GM12878 (cell line): ENCODE measurements around the gene CREB3. TPM values are rescaled to one million over a fixed set of nuclear protein-coding genes. Genes with fewer than 3 reads are reported as not detected.

Experiments
- ATAC-seq: fragments of 200-7000 bp; cut with Tn5 transposase; 3 replicates; pipeline ENCODE4 v1.9.1; 2020; ENCODE audit warnings: mild to moderate bottlenecking, moderate library complexity
- BruUV-seq: library from RNA; stranded (reverse); fragments of 400-500 nt; replicated peaks from 2 replicates; lab custom pipeline; 2021; lab: Mats Ljungman, UMichigan
- CTCF ChIA-PET: fragments of 300-600 bp; sonication (Branson Sonifier 250); formaldehyde crosslinking; extraction: SDS; loops from one replicate; lab custom pipeline; 2021; ENCODE audit warnings: inconsistent platforms; lab: Yijun Ruan, JAX
- POLR2A ChIA-PET: fragments of 350-600 bp; formaldehyde crosslinking; extraction: SDS; loops from one replicate; lab custom pipeline; 2021; ENCODE audit warnings: inconsistent platforms; lab: Charles Lee
- RAD21 ChIA-PET: fragments of 300-600 bp; sonication (Branson Sonifier 250); formaldehyde crosslinking; loops from one replicate; lab custom pipeline; 2023; ENCODE audit warnings: antibody characterized with exemption; ENCODE audit not compliant: unreplicated experiment; lab: Charles Lee
- SMC1A ChIA-PET: fragments of 300-600 bp; sonication (Branson Sonifier 250); formaldehyde crosslinking; loops from one replicate; lab custom pipeline; 2023; ENCODE audit not compliant: unreplicated experiment, uncharacterized antibody; lab: Charles Lee
- DNase-seq: peaks from one replicate; pipeline ENCODE4 v3.0.0-alpha.2; 2011; ENCODE audit warnings: low read depth, low spot score
- FAIRE-seq: peaks from 3 replicates; lab custom pipeline; 2011; peaks lifted over from hg19 to GRCh38; lab: Jason Lieb, UNC
- H2AFZ ChIP-seq: 2 replicates; pipeline ENCODE4 v1.6.0; 2011; ENCODE audit warnings: low read depth, low read length, control low read depth; ENCODE audit not compliant: control insufficient read depth
- H3K27ac ChIP-seq: 2 replicates; pipeline ENCODE4 v1.5.1; 2011; ENCODE audit warnings: control low read depth; ENCODE audit not compliant: control insufficient read depth, insufficient read depth
- H3K27me3 ChIP-seq, 2 experiments: replicated peaks in 1 of 2; 2 replicates each; pipeline versions ENCODE4 v1.6.0 to v1.6.1; 2011; ENCODE audit warnings: low read length in 1 of 2; ENCODE audit not compliant: control insufficient read depth in 2 of 2, insufficient read depth in 2 of 2
- H3K36me3 ChIP-seq, 2 experiments: 2 replicates each; pipeline ENCODE4 v1.5.1; 2011; ENCODE audit warnings: low read length in 1 of 2; ENCODE audit not compliant: control insufficient read depth in 2 of 2, insufficient read depth in 2 of 2
- H3K4me1 ChIP-seq: 2 replicates; pipeline ENCODE4 v1.6.1; 2011; ENCODE audit warnings: mild to moderate bottlenecking, low read length, moderate library complexity, mixed read lengths; ENCODE audit not compliant: control insufficient read depth, insufficient read depth
- H3K4me2 ChIP-seq: 2 replicates; pipeline ENCODE4 v1.6.0; 2011; ENCODE audit warnings: control low read depth; ENCODE audit not compliant: control insufficient read depth, insufficient read depth
- H3K4me3 ChIP-seq: fragments of 200-600 bp; sonication (generic); 2 replicates; pipeline ENCODE4 v1.5.1; 2016
- H3K79me2 ChIP-seq: 2 replicates; pipeline ENCODE4 v1.6.0; 2011; ENCODE audit warnings: low read length; ENCODE audit not compliant: control insufficient read depth, insufficient read depth
- H3K9ac ChIP-seq: 2 replicates; pipeline ENCODE4 v1.8.0; 2011; ENCODE audit warnings: low read length, control low read depth, mixed read lengths; ENCODE audit not compliant: control insufficient read depth, insufficient read depth
- H3K9me3 ChIP-seq: replicated peaks from 3 replicates; pipeline ENCODE4 v1.5.1; 2011; ENCODE audit warnings: mild to moderate bottlenecking, low read length; ENCODE audit not compliant: control insufficient read depth, insufficient read depth
- H4K20me1 ChIP-seq: 2 replicates; pipeline ENCODE4 v1.6.0; 2011; ENCODE audit not compliant: control insufficient read depth, insufficient read depth
- ATF7 ChIP-seq: fragments of 450-650 bp; IDR thresholded peaks from 2 replicates; pipeline ENCODE4 v1.6.1; 2016; ENCODE audit warnings: low read depth, mild to moderate bottlenecking
- CBX5 ChIP-seq: sonication (generic); IDR thresholded peaks from 2 replicates; pipeline ENCODE4 v1.6.1; 2016; ENCODE audit warnings: low read depth, moderate library complexity, mild to moderate bottlenecking, inconsistent platforms
- CREB1 ChIP-seq: IDR thresholded peaks from 2 replicates; pipeline ENCODE4 v1.6.1; 2012; ENCODE audit warnings: low read depth, mild to moderate bottlenecking, inconsistent platforms
- CREM ChIP-seq: IDR thresholded peaks from 2 replicates; pipeline ENCODE4 v1.6.1; 2014; ENCODE audit warnings: antibody characterized with exemption, low read depth
- EP300 ChIP-seq, 2 experiments: fragments of 150-350 bp in 1 of 2; IDR thresholded peaks; 2 replicates each; pipeline ENCODE4 v1.6.1; 2011 to 2012; ENCODE audit warnings: low read depth in 2 of 2, low read length in 2 of 2, borderline replicate concordance in 1 of 2, improper control_type of control experiment in 1 of 2, inconsistent platforms in 1 of 2; ENCODE audit not compliant: control insufficient read depth in 1 of 2
- IRF4 ChIP-seq: IDR thresholded peaks from 2 replicates; pipeline ENCODE4 v1.6.1; 2011; ENCODE audit warnings: low read depth, low read length
- LARP7 ChIP-seq: fragments of 450-650 bp; IDR thresholded peaks from 2 replicates; pipeline ENCODE4 v1.6.1; 2017; ENCODE audit warnings: mild to moderate bottlenecking
- MAX ChIP-seq: IDR thresholded peaks from 2 replicates; pipeline ENCODE4 v1.6.1; 2012; ENCODE audit warnings: low read depth, low read length, improper control_type of control experiment
- MTA2 ChIP-seq: fragments of 450-650 bp; IDR thresholded peaks from 2 replicates; pipeline ENCODE4 v1.6.1; 2016; ENCODE audit warnings: low read depth, mild to moderate bottlenecking, moderate library complexity
- NFIC ChIP-seq: IDR thresholded peaks from 2 replicates; pipeline ENCODE4 v1.6.1; 2012; ENCODE audit warnings: low read depth, mild to moderate bottlenecking, inconsistent platforms, low read length, moderate library complexity
- NR2C1 ChIP-seq: fragments of 450-650 bp; IDR thresholded peaks from 2 replicates; pipeline ENCODE4 v1.6.1; 2017; ENCODE audit warnings: antibody characterized with exemption, mild to moderate bottlenecking, moderate library complexity
- NR2F1 ChIP-seq: fragments of 450-650 bp; conservative IDR thresholded peaks from 2 replicates; pipeline ENCODE4 v1.6.1; 2017; ENCODE audit warnings: mild to moderate bottlenecking
- POLR2AphosphoS5 ChIP-seq: IDR thresholded peaks from 2 replicates; pipeline ENCODE4 v1.6.1; 2011; ENCODE audit warnings: mild to moderate bottlenecking, low read length, inconsistent platforms
- RFX5 ChIP-seq: IDR thresholded peaks from 2 replicates; pipeline ENCODE4 v1.6.1; 2011; ENCODE audit warnings: low read depth, low read length, improper control_type of control experiment
- SMARCA5 ChIP-seq: fragments of 450-650 bp; IDR thresholded peaks from 2 replicates; pipeline ENCODE4 v1.6.1; 2017; ENCODE audit warnings: mild to moderate bottlenecking
- ZNF274 ChIP-seq: IDR thresholded peaks from one replicate; pipeline ENCODE4 v1.8.0; 2011; ENCODE audit not compliant: insufficient read length, insufficient read depth
- ZNF384 ChIP-seq: IDR thresholded peaks from 2 replicates; pipeline ENCODE4 v1.6.1; 2012; ENCODE audit warnings: low read depth, mild to moderate bottlenecking, low read length, improper control_type of control experiment, borderline replicate concordance
- WGBS: methylation state at CpG from one replicate; pipeline ENCODE4 v1.1.6; 2016; ENCODE audit warnings: low lambda C conversion rate; ENCODE audit not compliant: insufficient replicate concordance, insufficient coverage; ENCODE audit errors: missing lambda C conversion rate; 5-methylcytosine and 5-hydroxymethylcytosine counted together
- in situ Hi-C: fragments of 300-500 bp; cut with MboI; formaldehyde crosslinking; loops from 9 replicates; pipeline ENCODE4 v1.14.3; 2018; ENCODE audit warnings: mixed read lengths
- intact Hi-C: fragments of 100-400 bp; cut with micrococcal nuclease; formaldehyde crosslinking; loops from one replicate; pipeline ENCODE4 v1.14.2; 2022; ENCODE audit not compliant: unreplicated experiment
- polyA plus RNA-seq, 11 experiments: library from polyadenylated mRNA; depleted of rRNA in 4 of 11; unstranded in 6 of 11; stranded (reverse) in 5 of 11; fragments of >200 nt; fragmentation: Nextera tagmentation in 4 of 11; fragmentation: Illumina TruSeq in 1 of 11; extraction: Ambion mirVana in 4 of 11; extraction: Trizol in 1 of 11; gene quantifications; 1 replicate in 1 of 11; 2 replicates in 10 of 11; pipeline versions ENCODE4 v1.2.1 to v1.2.3, GENCODE V29; 2011 to 2016; ENCODE audit warnings: inconsistent platforms in 2 of 11, missing spikeins in 2 of 11, low read depth in 1 of 11
- total RNA-seq, 4 experiments: library from RNA; depleted of rRNA in 3 of 4; stranded (reverse); fragments of >200 nt in 3 of 4; fragmentation: Illumina TruSeq in 1 of 4; extraction: Trizol in 1 of 4; gene quantifications; 2 replicates each; pipeline versions ENCODE4 v1.2.1 to v1.2.3, GENCODE V29; 2013 to 2021
- TF ChIP-seq, protein P1 (sequence below): fragments of 450-650 bp; IDR thresholded peaks from 2 replicates; pipeline ENCODE4 v1.6.1; 2017; ENCODE audit warnings: mild to moderate bottlenecking, moderate library complexity

The CREB3 gene
- total and polyA plus RNA-seq, 10 of the 15 experiments (the other 5 are each of a cell fraction or from before 2014, with no cell fraction given), result 9.8 to 38.9 (median 19.8) TPM

DNA sequence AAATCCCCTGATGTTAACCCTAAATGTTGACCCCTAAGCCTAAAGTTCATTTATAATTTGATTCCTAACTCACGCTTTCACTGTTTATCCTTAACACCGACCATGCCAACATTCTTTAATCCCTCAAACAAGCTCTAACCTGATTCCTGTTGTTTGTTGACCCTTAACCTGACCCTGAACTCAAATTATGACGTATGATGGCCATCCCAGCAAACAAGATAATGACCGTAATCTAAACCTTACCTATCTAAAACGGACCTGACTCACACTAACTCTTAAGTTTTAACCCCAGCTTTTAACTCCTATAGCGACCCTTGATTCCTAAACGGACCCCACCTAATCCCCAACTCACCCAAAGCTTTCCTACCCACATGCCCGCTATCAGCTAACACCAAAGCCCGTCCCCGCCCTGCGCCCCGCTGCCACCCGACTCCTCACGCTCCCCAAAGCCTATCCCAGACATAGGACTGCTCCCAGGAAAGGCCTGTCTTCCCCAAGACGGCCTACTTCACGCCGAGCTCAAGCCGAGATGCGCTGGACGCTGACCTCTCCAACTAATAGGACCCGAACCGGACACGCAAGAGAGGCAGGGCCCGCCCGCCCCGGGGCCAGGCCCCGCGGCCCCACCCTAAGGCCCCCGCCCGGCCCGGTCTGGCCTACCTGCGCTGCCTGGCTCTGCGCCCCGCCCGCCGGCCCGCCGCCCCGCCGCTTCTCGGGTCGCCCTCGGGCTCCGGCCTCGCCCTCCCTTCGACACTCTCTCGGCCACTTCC, 866 bp upstream of the CREB3 start:
- Histone ChIP-seq H3K79me2 (peaks cover 66% of the 10 kb centered on the region), H4K20me1 (no peaks in the 10 kb centered on the region), H3K36me3 (peaks cover 2 to 5% of the 10 kb centered on the region in 2 experiments; a peak in 3 of 4 replicates), H3K27ac (peak overlapping the region; percentile 92), H3K9ac (peak overlapping the region; percentile 90), H3K4me1 (peaks cover 23% of the 10 kb centered on the region), H3K4me2 (peak overlapping the region; percentile 99), H2AFZ (peak overlapping the region; percentile 42; the same call in 1 of the 2 replicates), H3K9me3 (no peaks in the 10 kb centered on the region), H3K27me3 (no peaks in the 10 kb centered on the region), H3K4me3 (peak overlapping the region; percentile 93)
- intact Hi-C loops, result loop anchor here (1.0 to 10.0 kb wide), 5 partner anchors 17 to 617 kb away; partner anchors contain the start of genes ATOSB and HINT2
- ChIA-PET POLR2A (interaction anchor here (0.6 to 8.1 kb wide), 24 partner anchors 10 to 617 kb away, joined by 3 to 163 read pairs (median 5); partner anchors contain the start of genes ARHGEF39, CCDC107, GBA2 and HINT2), SMC1A (interaction anchor here (0.8 to 8.0 kb wide), 11 partner anchors 16 to 116 kb away, joined by 3 to 145 read pairs (median 7); partner anchors contain the start of genes ARHGEF39, CCDC107, CD72 and GBA2), RAD21 (interaction anchor here (0.7 to 8.6 kb wide), 18 partner anchors 13 to 616 kb away, joined by 3 to 133 read pairs (median 5); partner anchors contain the start of genes ARHGEF39, ATOSB, CCDC107 and CD72), CTCF (interaction anchor here (0.6 to 9.5 kb wide), 22 partner anchors 14 to 618 kb away, joined by 3 to 183 read pairs (median 5); partner anchors contain the start of genes ARHGEF39, CCDC107, GBA2 and HINT2)
- BruUV-seq, result TSS peak; percentile 69
- under 1% methylated on average over 30 of the region's 47 CpGs for WGBS
- DNase-seq, result no peak
- no peak for ATAC-seq
- in situ Hi-C loops, result loop anchor here (10.0 kb wide), 1 partner anchor 627 kb away; the partner anchor contains the start of gene STOML2
- FAIRE-seq, result no peak
- TF ChIP-seq IRF4, result no peak
- TF ChIP-seq CREM, result no peak
- no peak for TF ChIP-seq NFIC
- 0 out of 4 replicates have a peak, but pooled peaks of 1 of the 2 experiments have one; percentile 12 for TF ChIP-seq EP300 (IDR thresholded peaks at IDR 0.05; ENCODE audit: borderline replicate concordance in 1 of 2, control insufficient read depth in 1 of 2, low read depth in 2 of 2, low read length in 2 of 2)
- TF ChIP-seq CREB1, result no peak
- TF ChIP-seq SMARCA5, result 0 out of 2 replicates have a peak, but pooled peaks have one; percentile 69
- peak; percentile 70 for TF ChIP-seq NR2C1
- peak; percentile 63 for TF ChIP-seq ATF7
- TF ChIP-seq POLR2AphosphoS5, result peak; percentile 19; the same call in 1 of the 2 replicates
- TF ChIP-seq ZNF274, result no peak
- 0 out of 2 replicates have a peak, but pooled peaks have one; percentile 10 for TF ChIP-seq MTA2
- peak; percentile 90 for TF ChIP-seq NR2F1
- TF ChIP-seq RFX5, result no peak
- no peak for TF ChIP-seq ZNF384
- TF ChIP-seq CBX5, result no peak
- TF ChIP-seq MAX, result no peak
- TF ChIP-seq, protein P1, sequence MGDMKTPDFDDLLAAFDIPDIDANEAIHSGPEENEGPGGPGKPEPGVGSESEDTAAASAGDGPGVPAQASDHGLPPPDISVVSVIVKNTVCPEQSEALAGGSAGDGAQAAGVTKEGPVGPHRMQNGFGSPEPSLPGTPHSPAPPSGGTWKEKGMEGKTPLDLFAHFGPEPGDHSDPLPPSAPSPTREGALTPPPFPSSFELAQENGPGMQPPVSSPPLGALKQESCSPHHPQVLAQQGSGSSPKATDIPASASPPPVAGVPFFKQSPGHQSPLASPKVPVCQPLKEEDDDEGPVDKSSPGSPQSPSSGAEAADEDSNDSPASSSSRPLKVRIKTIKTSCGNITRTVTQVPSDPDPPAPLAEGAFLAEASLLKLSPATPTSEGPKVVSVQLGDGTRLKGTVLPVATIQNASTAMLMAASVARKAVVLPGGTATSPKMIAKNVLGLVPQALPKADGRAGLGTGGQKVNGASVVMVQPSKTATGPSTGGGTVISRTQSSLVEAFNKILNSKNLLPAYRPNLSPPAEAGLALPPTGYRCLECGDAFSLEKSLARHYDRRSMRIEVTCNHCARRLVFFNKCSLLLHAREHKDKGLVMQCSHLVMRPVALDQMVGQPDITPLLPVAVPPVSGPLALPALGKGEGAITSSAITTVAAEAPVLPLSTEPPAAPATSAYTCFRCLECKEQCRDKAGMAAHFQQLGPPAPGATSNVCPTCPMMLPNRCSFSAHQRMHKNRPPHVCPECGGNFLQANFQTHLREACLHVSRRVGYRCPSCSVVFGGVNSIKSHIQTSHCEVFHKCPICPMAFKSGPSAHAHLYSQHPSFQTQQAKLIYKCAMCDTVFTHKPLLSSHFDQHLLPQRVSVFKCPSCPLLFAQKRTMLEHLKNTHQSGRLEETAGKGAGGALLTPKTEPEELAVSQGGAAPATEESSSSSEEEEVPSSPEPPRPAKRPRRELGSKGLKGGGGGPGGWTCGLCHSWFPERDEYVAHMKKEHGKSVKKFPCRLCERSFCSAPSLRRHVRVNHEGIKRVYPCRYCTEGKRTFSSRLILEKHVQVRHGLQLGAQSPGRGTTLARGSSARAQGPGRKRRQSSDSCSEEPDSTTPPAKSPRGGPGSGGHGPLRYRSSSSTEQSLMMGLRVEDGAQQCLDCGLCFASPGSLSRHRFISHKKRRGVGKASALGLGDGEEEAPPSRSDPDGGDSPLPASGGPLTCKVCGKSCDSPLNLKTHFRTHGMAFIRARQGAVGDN, result 0 out of 2 replicates have a peak, but pooled peaks have one; percentile 19
- peak; percentile 75 for TF ChIP-seq LARP7
